ENCODE results near the gene DPH6.
"Not testable (repeated sequence)": the region's sequence is repeated elsewhere in the genome, so short reads cannot be mapped to it uniquely, and the experiment has no call there.

DPH6 gene, protein sequence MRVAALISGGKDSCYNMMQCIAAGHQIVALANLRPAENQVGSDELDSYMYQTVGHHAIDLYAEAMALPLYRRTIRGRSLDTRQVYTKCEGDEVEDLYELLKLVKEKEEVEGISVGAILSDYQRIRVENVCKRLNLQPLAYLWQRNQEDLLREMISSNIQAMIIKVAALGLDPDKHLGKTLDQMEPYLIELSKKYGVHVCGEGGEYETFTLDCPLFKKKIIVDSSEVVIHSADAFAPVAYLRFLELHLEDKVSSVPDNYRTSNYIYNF

DNA sequence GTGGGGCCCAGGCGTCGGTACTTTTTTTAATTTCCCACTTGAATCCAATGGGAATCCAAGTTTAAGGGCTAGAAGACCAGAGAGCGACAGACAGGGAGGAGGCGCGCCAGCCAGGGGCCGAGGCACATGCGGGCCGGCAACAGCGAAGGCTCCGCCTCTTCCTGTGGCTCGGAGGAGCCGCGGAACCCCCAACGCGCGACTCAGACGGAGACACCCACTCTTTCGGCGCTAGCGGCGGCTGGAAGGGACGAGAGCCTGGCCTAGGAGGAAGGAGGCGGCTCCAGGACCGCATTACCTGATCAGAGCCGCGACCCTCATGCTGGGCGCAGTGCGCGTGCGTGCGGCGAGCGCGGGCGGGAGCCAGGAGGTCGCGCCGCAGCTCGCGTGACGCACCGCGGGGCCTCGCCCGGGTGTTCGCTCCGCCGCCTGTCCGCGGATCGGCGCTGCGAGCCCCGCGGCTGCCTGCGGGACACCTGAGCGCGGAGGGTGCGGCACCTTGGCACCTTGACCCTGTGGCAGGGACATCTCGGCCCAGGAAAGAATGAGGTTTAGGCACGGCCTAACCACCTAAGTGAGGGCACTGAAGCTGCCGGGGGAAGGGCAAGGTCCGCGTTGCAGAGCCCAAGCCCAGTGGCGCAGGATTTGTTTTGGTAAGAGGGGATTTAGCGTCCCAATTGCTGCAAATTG lies at the start of gene DPH6:
TSS of gene DPH6 (minus strand) at position 342 of the 687 bp plus-strand sequence. CDS start at position 318, 24 bp downstream.
- H3K4me3 Mint-ChIP-seq, result peak within 1 kb of the TSS; percentile 95
- no peaks in the 10 kb centered on the region for H3K9me3 Mint-ChIP-seq
- H3K4me1 Mint-ChIP-seq (ENCODE audit: low read depth), result peaks cover 23% of the 10 kb centered on the region
- no peaks in the 10 kb centered on the region for H3K27me3 Mint-ChIP-seq
- H3K27ac Mint-ChIP-seq, result peak within 1 kb of the TSS; percentile 98
- H3K36me3 Mint-ChIP-seq (ENCODE audit: low read depth), result no peaks in the 10 kb centered on the region

DNA sequence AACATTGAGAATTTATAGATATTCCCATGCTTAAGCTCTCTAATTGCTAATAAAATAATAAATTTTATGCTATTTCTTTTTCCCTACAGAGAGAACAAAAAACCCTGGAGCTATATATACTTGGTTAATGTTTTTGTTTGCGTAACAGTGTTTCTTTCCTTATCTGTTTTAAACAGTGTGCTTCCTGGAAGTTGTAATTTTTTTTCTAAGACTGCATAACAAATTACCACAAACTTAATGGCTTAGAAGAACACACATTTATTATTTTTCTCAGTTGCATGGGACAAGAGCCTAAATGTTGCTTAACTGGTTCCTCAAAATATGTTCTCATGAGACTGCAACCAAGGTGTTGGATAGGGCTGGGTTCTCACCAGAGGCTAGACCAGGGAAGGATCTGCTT lies 49.7 kb upstream of the DPH6 start:
- Mint-ChIP-seq H3K9me3 (peaks cover 12% of the 10 kb centered on the region), H3K4me3 (no peak overlapping the region), H3K36me3 (ENCODE audit: low read depth) (peaks cover 4% of the 10 kb centered on the region), H3K27me3 (peaks cover 12% of the 10 kb centered on the region), H3K27ac (no peak overlapping the region), H3K4me1 (ENCODE audit: low read depth) (no peaks in the 10 kb centered on the region)

DNA sequence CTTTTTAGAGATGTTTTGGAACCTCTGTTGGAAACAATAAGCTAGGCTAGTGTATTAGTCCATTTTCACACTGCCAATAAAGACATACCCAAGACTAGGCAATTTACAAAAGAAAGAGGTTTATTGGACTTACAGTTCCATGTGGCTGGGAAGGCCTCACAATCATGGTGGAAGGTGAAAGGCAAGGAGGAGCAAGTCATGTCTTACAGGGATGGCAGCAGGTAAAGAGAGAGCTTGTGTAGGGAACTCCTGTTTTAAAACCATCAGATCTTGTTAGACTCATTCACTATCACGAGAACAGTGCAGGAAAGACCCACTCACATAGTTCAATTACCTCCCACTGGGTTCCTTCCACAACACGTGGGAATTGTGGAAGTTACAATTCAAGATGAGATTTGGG lies 46.0 kb upstream of the DPH6 start:
- not testable (repeated sequence) for H3K27ac Mint-ChIP-seq; H3K4me1 Mint-ChIP-seq (ENCODE audit: low read depth); H3K4me3 Mint-ChIP-seq; H3K9me3 Mint-ChIP-seq; H3K36me3 Mint-ChIP-seq (ENCODE audit: low read depth)
- peaks cover 11% of the 10 kb centered on the region for H3K27me3 Mint-ChIP-seq

DNA sequence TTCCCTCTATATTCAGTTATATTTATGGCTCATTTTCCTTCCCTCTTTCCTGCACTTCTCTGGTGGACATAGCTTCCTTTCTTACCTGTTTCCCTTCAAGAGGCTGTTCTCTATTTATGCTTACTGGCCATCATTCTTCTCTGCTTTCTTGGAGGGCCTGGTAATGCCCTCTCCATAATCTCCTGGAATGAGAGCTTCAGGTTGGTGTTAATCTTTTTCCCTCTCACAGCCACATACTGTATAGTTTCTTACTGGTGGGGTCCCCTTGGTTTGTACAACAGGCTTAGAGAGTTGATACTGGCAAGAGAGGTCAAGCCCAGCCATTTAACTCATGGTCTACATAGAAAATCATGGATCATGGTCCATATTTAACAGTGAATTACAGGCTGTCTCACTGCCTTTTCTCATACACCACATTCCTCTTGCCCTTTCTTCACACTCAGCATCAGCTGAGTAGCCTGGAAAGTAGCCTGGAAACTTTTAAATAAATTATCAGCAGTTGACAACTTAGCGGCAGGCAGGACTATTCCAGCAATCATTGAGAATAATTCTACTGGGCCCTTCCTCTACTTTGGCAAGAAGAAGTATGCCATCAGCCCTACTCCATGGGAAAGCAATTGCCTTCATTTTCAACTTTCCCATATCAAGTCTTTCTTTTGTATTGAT lies 38.0 kb upstream of the DPH6 start:
- Mint-ChIP-seq H3K9me3 (no peaks in the 10 kb centered on the region), H3K36me3 (ENCODE audit: low read depth) (no peaks in the 10 kb centered on the region), H3K4me3 (no peak overlapping the region), H3K27ac (no peak overlapping the region), H3K4me1 (ENCODE audit: low read depth) (no peaks in the 10 kb centered on the region), H3K27me3 (peaks cover 26% of the 10 kb centered on the region)

DNA sequence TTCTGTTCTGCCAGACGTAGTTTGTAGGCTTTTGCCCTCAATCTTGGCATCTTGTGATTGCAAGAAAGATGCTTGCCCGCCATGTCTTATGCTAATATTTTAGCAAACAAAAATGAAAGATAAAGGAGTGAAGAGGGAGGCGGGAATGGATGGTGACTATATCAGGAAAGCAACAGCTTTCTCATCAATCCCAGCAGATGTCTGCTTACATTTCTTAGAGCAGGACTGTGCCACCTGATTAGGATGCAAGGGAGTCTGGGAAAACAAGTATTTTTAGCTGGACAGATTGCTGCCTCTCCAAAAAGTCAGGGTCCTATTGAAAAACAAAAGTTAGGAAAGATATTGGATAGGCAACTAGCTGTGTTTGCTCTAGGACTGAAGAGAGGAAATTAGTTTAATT lies 34.6 kb upstream of the DPH6 start:
- Mint-ChIP-seq H3K27me3 (peaks cover 20% of the 10 kb centered on the region), H3K27ac (no peak overlapping the region), H3K4me3 (no peak overlapping the region), H3K9me3 (no peaks in the 10 kb centered on the region), H3K36me3 (ENCODE audit: low read depth) (no peaks in the 10 kb centered on the region), H3K4me1 (ENCODE audit: low read depth) (no peaks in the 10 kb centered on the region)

DNA sequence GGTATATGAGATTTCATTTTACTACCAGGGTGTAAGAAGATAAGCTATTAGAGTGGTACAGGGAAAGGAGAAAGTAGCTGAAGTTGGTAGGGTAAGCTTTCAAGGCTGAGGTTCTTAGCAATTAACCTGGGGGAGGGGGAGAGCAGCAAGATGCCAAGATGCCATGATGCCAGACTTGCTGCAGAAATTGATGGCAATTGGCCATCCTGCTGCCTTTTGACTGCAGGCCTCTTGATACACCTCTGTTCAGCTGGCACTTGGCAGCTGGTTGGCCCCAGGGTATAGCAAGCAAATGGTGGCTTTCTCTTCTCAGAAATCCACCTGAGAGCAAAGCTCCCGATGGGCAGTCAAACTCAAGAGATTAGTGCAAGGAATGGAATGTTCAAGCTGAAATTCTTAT lies 21.4 kb upstream of the DPH6 start:
- Mint-ChIP-seq H3K4me3 (no peak overlapping the region), H3K36me3 (ENCODE audit: low read depth) (no peaks in the 10 kb centered on the region), H3K27me3 (peaks cover 4% of the 10 kb centered on the region), H3K4me1 (ENCODE audit: low read depth) (no peaks in the 10 kb centered on the region), H3K9me3 (no peaks in the 10 kb centered on the region), H3K27ac (no peak overlapping the region)

DNA sequence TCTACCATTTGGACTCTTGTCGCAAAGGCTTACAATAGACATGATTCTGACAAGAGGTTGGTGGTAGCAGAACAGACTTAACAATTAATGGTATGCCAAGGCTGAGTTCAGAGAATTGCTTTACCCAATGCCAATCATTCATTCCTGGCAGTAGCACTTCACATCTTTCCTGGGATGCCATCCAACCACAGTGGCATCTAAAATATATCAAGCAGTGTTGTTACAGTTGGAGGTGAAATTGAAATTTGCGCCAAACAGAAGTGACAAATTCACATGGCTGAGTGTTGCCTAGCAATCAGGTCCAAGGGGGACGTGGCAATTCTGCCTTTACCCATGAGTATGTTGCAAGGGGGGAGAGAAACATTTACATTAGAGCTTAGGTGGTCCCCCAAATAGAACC lies 21.0 kb upstream of the DPH6 start:
- H3K9me3 Mint-ChIP-seq, result no peaks in the 10 kb centered on the region
- H3K4me3 Mint-ChIP-seq, result no peak overlapping the region
- peaks cover 4% of the 10 kb centered on the region for H3K27me3 Mint-ChIP-seq
- no peaks in the 10 kb centered on the region for H3K4me1 Mint-ChIP-seq (ENCODE audit: low read depth)
- H3K27ac Mint-ChIP-seq, result no peak overlapping the region
- no peaks in the 10 kb centered on the region for H3K36me3 Mint-ChIP-seq (ENCODE audit: low read depth)

DNA sequence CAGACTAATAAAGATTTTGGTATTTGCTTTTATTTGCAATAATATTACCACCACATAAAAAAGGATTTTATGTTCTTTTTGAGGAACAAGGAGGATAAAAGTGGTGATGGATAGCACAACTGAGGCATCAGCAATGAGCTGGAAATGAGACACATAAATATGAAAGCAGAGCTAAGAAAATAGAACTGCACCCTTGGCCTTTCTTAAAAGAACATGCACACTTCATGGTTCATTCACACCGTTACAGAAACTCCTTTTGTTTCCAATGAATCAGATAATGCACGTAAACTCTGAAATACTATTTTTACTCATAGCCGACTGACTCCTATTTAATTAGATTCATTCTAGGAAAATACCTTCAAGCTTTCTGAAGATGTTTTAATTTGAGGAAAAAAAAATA lies 19.9 kb upstream of the DPH6 start:
- Mint-ChIP-seq H3K27me3 (peaks cover 4% of the 10 kb centered on the region), H3K9me3 (no peaks in the 10 kb centered on the region), H3K4me3 (no peak overlapping the region), H3K4me1 (ENCODE audit: low read depth) (no peaks in the 10 kb centered on the region), H3K36me3 (ENCODE audit: low read depth) (no peaks in the 10 kb centered on the region), H3K27ac (no peak overlapping the region)

DNA sequence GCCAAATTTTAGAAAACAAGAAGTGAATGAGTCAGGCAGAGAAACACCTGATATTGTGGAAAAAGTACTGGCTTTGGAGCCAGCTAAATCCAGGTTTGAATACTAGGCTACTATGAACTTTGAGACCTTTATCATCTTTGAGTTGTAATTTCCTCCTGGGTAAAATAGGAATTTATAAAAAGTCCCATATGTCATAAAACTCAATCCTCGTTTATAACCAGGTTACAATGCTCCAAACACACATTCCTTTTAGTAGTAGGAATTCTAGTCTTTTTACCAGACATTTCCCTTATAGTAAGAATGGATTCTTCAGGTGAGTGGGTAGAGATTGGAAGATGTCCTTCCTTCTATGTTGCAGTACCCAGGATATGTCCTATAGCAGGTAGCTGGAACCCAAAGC lies 16.7 kb upstream of the DPH6 start:
- H3K4me3 Mint-ChIP-seq, result no peak overlapping the region
- no peak overlapping the region for H3K27ac Mint-ChIP-seq
- H3K27me3 Mint-ChIP-seq, result no peaks in the 10 kb centered on the region
- H3K36me3 Mint-ChIP-seq (ENCODE audit: low read depth), result no peaks in the 10 kb centered on the region
- peaks cover under 1% of the 10 kb centered on the region for H3K4me1 Mint-ChIP-seq (ENCODE audit: low read depth)
- no peaks in the 10 kb centered on the region for H3K9me3 Mint-ChIP-seq

DNA sequence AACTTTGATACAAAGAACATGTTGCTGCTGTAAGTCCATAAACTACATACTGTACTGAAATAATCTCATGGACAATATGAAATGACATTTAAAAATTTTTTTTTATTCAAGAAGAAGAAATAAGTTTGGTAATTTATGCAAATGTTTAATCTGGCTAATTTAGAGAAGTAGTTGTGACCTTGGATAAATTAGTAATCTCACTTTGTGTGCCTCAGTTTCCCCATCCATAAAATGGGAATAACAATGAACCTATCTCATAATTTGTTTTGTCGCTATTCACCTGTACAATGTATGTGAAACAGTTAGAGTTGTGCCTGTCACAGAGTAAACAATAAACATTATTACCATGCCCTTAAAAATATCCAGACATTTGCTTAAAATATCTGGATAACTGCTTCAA lies 15.3 kb upstream of the DPH6 start:
- no peaks in the 10 kb centered on the region for H3K9me3 Mint-ChIP-seq
- H3K27ac Mint-ChIP-seq, result no peak overlapping the region
- H3K36me3 Mint-ChIP-seq (ENCODE audit: low read depth), result no peaks in the 10 kb centered on the region
- H3K4me3 Mint-ChIP-seq, result no peak overlapping the region
- H3K4me1 Mint-ChIP-seq (ENCODE audit: low read depth), result peaks cover 4% of the 10 kb centered on the region
- H3K27me3 Mint-ChIP-seq, result no peaks in the 10 kb centered on the region

DNA sequence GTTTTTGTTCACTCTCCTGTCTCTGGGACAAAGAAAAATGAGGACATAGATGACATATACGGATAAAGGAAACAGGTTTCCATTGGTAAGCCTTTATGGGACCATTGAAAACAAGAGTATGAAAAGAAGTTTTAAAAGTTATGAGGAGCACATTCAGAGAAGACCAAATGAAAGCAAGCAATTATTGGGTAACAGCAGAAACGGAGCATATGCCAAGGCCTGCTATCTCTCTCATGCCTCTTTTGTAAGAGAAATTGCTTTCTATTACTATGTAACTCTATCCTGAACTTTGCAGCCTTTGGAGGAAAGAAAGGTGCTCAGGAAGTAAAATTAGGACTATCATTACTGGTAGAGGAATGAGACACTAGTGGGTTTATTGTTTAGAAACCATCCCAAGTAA lies 14.9 kb upstream of the DPH6 start:
- H3K27ac Mint-ChIP-seq, result no peak overlapping the region

DNA sequence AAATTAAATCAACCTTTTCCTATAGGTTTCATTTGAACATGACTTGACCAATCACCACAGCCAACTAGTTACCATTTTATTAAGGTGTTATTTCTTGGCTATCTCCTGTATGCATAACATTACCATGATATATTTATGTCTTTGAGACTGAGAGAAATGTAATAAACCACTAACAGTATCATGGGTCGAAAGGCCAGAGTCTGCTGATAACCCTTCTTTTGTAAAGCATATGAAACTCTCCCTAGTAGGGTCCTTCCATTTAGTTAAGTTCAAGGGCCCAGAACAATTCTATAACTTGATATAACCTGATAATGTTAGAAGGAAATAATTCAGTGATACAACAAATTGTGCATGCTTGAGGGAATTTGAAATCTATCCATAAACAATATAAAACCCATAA lies 14.3 kb upstream of the DPH6 start:
- no peaks in the 10 kb centered on the region for H3K36me3 Mint-ChIP-seq (ENCODE audit: low read depth)
- H3K4me1 Mint-ChIP-seq (ENCODE audit: low read depth), result peaks cover 4% of the 10 kb centered on the region
- H3K27ac Mint-ChIP-seq, result no peak overlapping the region
- H3K9me3 Mint-ChIP-seq, result no peaks in the 10 kb centered on the region
- no peak overlapping the region for H3K4me3 Mint-ChIP-seq
- H3K27me3 Mint-ChIP-seq, result no peaks in the 10 kb centered on the region

More for the DNA sequence above, 14.9 kb upstream of the DPH6 start:
- Mint-ChIP-seq H3K4me3 (no peak overlapping the region), H3K4me1 (ENCODE audit: low read depth) (peaks cover 4% of the 10 kb centered on the region), H3K27me3 (no peaks in the 10 kb centered on the region), H3K9me3 (no peaks in the 10 kb centered on the region), H3K36me3 (ENCODE audit: low read depth) (no peaks in the 10 kb centered on the region)

DNA sequence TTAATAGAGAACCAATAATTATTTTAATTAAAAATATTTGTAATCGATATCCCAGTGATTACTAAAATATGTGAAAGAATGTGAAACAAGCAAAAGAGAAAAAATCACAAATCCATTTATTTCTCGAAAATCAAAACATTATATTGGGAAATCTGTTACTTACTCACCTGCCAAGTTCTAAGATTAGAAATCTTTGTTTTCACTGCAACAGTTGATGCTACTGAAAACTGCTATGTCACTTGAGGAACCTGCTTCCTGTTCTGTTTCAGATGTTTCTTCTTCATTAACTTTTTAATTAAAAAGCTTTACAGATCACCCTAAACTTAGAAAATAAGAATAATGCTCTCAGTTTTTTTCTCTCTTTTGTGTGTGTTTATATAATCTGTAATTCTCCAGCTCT lies 13.7 kb upstream of the DPH6 start:
- peaks cover 4% of the 10 kb centered on the region for H3K4me1 Mint-ChIP-seq (ENCODE audit: low read depth)
- H3K27me3 Mint-ChIP-seq, result no peaks in the 10 kb centered on the region
- no peaks in the 10 kb centered on the region for H3K36me3 Mint-ChIP-seq (ENCODE audit: low read depth)
- no peak overlapping the region for H3K4me3 Mint-ChIP-seq
- no peak overlapping the region for H3K27ac Mint-ChIP-seq
- no peaks in the 10 kb centered on the region for H3K9me3 Mint-ChIP-seq

DNA sequence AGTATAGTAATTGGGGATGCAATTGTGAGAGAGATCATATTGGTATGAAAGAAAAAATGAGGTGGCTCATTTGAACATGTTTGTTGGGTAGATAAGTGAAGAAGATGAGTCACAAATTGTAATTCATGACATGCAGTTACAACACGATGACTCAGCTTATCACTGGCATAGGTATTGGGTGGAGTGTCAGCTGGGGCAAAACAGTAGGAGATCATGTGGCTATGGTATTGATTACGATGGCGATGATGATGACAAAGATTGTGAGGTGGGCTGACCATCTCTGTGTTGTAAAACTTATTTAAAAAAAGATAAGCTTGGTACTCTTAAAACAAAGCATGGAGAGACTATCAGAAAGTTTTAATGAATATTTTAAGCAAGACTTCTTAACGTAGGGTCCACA lies 11.6 kb upstream of the DPH6 start:
- peaks cover 4% of the 10 kb centered on the region for H3K4me1 Mint-ChIP-seq (ENCODE audit: low read depth)
- H3K36me3 Mint-ChIP-seq (ENCODE audit: low read depth), result no peaks in the 10 kb centered on the region
- H3K27me3 Mint-ChIP-seq, result no peaks in the 10 kb centered on the region
- no peak overlapping the region for H3K4me3 Mint-ChIP-seq
- no peaks in the 10 kb centered on the region for H3K9me3 Mint-ChIP-seq
- no peak overlapping the region for H3K27ac Mint-ChIP-seq

DNA sequence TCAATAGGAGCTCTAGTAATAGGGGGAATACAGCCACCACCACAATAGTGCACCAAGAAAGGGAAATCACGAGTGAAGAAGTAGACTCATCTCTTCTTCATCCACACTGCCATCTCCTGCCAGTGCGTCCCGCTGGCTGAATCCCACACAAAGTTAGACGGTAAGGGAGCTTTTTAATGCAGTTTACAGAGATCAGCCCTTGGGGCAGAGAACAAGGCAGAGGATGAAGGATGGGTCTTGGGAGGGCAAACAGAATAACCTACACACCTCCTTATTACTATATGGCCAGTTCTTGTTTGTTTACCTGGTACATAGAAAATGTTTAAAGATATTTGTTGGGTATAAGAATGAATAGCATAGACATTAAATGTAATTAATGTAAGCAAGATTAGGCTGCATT lies 11.0 kb upstream of the DPH6 start:
- Mint-ChIP-seq H3K27ac (no peak overlapping the region), H3K4me3 (no peak overlapping the region), H3K4me1 (ENCODE audit: low read depth) (peaks cover 4% of the 10 kb centered on the region), H3K9me3 (no peaks in the 10 kb centered on the region), H3K27me3 (no peaks in the 10 kb centered on the region), H3K36me3 (ENCODE audit: low read depth) (no peaks in the 10 kb centered on the region)
